Measurements from ENCODE around the gene GPR39.

The GPR39 gene

GRCh38 chr2:132573444-132574007, 156.9 kb downstream of the GPR39 start:
- no peak for DNase-seq

GRCh38 chr2:132577686-132578085, 161.1 kb downstream of the GPR39 start:
- DNase-seq: no peak

GRCh38 chr2:132581591-132581990, 165.0 kb downstream of the GPR39 start:
- no peak for DNase-seq

GRCh38 chr2:132581991-132582738, 165.6 kb downstream of the GPR39 start:
- DNase-seq: no peak

DNA sequence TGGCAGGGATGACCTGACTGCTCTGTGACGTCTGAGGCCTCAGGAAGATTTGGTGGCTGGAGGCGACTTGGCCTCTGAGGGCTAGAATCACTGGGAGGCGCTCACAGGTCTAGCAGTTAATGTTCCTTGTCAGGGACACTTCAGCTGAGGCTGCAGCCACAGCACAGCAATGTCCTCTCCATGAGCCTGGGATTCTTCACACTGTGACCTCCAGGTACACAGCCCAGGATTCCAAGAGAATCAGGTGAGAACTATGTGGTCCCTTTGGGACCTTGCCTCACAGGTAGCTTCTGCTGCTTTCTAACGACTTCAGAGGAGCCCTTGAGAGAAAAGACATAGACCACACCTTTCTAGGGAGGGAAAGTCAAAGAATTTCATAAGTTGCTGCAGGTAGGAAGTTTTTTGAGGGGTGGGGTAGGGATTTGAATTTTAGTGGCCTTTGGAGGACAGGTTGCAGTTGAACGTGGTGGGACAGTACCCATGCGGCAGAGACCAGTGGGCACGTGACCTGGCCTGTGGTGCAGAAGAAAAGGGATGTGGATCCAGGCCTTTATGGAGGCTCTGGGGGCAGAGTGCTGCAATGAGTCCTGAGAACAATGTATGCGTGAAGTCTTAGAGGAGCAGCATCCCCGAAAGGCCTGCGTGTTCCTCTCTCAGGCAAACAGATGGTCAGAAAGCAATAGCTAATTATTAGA, 167.2 kb downstream of the GPR39 start:
- DNase-seq: no peak

- DNase-seq: no peak
Measured at GRCh38 chr2:132584976-132585817, 168.6 kb downstream of the GPR39 start.

DNA sequence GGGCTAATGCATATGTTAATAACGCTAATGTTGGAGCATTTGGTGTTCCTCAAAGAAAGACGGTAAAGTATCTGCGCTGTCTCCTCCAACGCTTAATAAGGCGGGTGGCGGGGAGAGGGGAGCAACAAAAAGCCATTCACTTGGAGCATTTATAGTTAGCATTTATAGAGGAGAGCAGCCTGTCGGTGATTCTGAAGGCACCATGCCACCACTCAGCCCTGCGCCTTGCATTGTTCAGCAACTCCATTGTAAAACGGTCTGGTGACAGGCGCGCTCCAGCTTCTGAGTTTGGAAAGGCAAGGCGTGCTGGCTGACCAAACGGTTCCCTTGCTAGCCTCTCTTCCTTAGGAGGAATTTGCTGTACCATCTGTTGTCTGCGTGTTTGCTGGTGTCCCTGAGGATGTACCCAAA, 169.5 kb downstream of the GPR39 start:
- no peak for DNase-seq

- DNase-seq: no peak
Measured at GRCh38 chr2:132586835-132587234, 170.2 kb downstream of the GPR39 start.

DNA sequence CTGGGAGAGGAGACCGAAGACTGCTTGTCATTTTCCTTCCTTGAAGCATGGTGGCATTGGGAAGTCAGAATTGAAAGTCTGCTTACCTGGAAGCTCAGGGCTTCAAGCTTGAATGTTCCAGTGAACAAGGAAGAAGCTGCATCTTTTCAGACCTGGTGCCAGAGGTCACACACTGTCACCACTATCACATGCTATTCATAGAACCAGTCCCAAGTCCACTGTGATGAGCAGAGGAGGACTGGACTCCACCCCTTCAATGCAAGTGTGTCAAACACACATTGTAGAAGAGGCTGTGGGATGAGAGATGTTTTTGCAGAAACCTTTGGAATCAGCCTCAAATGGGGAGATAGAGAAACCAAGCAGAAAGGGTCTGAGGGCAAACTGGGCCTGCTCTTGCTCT, 172.0 kb downstream of the GPR39 start:
- DNase-seq: no peak

DNA sequence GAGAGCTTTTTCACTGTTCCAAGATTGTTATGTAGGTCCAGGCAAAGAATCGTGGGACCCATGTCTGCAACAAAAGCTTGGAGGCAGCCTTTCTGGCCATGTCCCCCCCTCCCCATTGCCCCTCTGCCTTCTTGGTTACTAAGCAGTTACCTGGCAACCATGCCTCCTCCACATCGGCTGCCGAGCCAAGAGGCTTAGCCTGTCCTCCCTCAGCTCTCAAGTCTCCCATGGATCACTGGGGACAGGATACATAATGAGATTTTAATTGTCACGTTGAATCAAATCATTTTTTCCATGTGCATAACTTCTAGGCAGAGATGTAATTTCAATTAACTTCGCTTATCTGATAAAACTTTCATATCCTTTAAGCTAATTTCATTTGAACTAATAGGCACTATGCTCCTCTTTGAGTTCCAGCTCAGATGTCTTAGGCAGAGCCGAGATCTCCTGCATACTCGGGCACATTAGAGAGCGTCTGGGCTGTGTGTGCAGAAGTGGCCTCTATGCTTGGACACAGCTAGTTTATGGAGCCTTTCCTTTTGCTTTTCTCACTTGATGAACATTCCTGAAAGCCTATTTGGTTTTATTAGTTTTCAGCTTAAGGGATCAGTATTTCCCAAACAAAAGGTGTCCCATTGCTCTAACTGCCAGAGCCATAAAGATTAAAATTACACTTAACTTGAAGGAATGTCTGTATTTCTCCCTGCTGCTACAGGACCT, 172.7 kb downstream of the GPR39 start:
- no peak for DNase-seq

GRCh38 chr2:132589966-132590365, 173.4 kb downstream of the GPR39 start:
- no peak for DNase-seq

- no peak for DNase-seq
Measured at GRCh38 chr2:132593171-132593570, 176.6 kb downstream of the GPR39 start.

- no peak for DNase-seq
Measured at GRCh38 chr2:132595186-132595585, 178.6 kb downstream of the GPR39 start.

- DNase-seq: no peak
Measured at GRCh38 chr2:132595693-132596092, 179.1 kb downstream of the GPR39 start.

DNA sequence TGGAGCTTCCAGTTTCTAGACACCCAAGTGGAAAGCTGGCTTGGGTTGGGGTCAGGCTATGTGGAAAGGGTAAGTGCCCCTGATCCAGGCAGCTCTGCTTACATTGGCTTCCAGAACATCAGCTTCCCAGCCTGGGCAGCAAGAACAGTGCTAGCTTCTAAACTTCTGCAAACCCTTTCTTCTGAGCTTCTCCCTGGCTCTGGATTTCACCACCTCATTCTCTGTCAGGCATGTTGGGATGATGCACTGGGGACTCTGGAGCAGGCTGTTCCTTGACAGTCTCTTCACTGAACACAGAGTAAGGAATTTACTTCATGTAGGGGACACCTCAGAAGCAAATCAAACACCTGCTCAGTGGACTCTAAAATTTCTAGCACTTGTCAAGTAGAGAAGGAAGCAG, 180.6 kb downstream of the GPR39 start:
- DNase-seq: no peak

DNA sequence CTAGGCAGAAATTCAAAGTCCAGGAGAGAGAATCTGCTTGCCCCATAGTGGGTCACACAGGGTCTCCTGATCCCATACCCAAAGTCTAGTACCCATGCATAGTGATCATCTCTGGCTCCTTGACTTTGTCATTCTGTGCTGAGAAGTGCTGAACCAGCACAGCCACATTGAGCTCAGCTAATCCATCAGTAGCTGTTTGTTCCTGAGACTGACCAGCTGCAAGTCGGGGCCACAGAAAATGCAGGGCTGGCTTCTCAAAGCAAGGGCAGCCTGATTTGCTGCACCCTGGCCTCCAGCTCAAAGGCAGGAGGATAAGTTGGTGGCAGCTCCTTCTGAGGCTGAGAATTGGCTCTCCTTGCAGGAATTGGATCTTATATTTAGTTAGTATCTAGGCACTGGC, 181.2 kb downstream of the GPR39 start:
- no peak for DNase-seq

- DNase-seq: no peak
Measured at GRCh38 chr2:132598536-132598935, 181.9 kb downstream of the GPR39 start.

DNA sequence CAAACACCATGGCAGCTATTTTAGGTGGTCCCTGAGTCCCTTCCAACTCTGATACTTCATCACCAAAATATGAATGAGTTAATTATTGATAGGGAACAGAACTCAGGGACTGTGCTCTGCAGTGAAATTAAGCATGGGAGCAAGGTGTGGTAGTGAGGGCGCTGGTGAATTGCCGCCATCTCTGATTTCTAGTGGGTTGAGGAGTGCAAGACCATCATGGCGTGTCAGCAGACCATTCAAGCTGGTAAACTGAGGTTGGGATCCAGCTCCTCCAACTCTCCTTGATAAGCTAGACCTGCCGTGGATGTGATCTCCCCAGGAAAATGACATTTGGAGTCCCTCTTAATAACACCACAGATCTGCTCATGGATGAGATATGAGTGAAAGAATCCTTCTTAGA, 183.0 kb downstream of the GPR39 start:
- no peak for DNase-seq

- no peak for DNase-seq
Measured at GRCh38 chr2:132604561-132604960, 188.0 kb downstream of the GPR39 start.

DNA sequence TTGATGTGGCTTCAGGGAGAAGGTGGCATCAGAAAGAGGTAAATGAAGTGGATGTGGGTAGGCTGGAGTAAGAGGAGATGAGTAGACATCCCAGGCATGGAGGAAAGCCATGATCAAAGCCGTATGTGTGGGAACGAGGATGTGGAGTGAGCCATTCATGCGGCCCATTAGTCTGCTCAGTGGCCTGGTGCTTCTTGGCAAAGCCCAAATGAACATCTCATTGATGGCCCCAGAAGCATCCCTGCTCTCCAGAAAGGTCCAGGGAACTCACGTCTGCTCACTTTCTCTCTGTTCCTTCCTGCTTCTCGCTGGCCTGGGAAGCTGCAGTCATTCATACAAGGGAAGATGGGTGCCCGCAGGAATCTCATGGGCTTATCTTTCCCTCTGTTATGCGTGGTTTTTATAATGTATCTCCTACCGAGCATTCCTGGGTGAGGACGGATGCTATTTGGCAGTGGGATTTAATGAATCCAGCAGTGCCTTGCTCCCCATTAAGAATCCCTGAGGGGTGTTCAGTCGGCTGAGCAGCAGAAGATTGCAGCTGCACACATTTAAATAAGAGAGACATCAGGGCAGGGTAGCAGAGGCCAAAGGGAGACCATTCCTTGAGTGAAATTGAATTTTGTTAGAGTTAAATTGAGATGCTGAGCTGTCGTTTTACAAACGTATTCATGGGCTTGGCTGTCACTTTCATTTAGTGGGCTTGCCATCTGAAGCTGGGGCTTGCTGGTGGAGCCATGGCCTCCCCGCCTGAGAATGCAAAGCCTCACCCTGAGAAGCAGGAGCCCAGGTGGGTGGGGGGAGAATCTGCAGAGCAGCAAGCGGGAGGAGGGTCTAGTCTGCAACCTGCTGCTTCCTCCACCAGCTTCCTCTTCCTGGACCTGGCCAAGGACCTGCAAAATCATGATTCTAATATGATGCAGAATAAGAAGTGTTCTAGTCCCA, 188.9 kb downstream of the GPR39 start:
- DNase-seq: no peak

DNA sequence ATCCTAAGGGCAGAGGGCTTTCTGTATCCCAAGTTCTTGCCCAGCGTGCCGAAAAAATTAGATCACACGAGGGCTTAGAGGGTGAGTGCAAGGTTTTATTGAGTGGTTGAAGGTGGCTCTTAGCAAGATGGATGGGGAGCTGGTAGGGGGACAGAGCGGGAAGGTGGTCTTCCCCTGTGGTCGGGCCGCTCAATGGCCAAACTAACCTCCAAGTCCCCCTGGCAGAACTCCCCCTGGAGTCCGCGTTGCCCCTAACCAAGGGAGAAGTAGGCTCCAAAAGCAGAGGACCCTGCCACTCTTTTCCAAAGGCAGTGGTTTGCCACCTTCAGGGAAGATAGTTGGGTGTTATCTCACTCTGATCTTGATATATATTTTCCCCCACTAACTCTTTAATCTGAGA, 190.0 kb downstream of the GPR39 start:
- DNase-seq: no peak

Measured in activated gamma-delta T cell treated with Interleukin-2 at 50 U/mL for 16 hours (primary cell).